WTC11 (cell line): Measurements from ENCODE around the gene SIPA1L3. TPM values are rescaled to one million over a fixed set of nuclear protein-coding genes. Genes with fewer than 3 reads are reported as not detected.

Source experiments
- ATAC-seq: fragments of 200-7000 bp; cut with Tn5 transposase; 2 replicates; pipeline ENCODE4 v1.10.0; 2021; ENCODE audit warnings: mild to moderate bottlenecking, moderate library complexity
- CTCF ChIA-PET: fragments of 300-600 bp; sonication (Branson Sonifier 250); formaldehyde crosslinking; loops from one replicate; lab custom pipeline; 2021; ENCODE audit warnings: antibody characterized with exemption; lab: Charles Lee
- POLR2A ChIA-PET: fragments of 350-600 bp; sonication (Branson Sonifier 250); formaldehyde crosslinking; loops from one replicate; lab custom pipeline; 2021; ENCODE audit warnings: antibody characterized with exemption; lab: Charles Lee
- DNase-seq: peaks from one replicate; pipeline ENCODE4 v3.0.0; 2021; ENCODE audit warnings: low spot score
- H3K27ac Mint-ChIP-seq: 2 replicates; pipeline ENCODE4 v1.8.0; 2021; ENCODE audit warnings: mixed read lengths
- H3K27me3 Mint-ChIP-seq: 2 replicates; pipeline ENCODE4 v1.8.0; 2021; ENCODE audit warnings: low read depth, mild to moderate bottlenecking, moderate library complexity, mixed read lengths
- H3K36me3 Mint-ChIP-seq: 2 replicates; pipeline ENCODE4 v1.8.0; 2021; ENCODE audit warnings: mixed read lengths
- H3K4me1 Mint-ChIP-seq: 2 replicates; pipeline ENCODE4 v1.8.0; 2022; ENCODE audit warnings: mixed read lengths
- H3K4me3 Mint-ChIP-seq: 2 replicates; pipeline ENCODE4 v1.8.0; 2021; ENCODE audit warnings: mild to moderate bottlenecking, moderate library complexity, mixed read lengths
- H3K9me3 Mint-ChIP-seq: 2 replicates; pipeline ENCODE4 v1.8.0; 2021; ENCODE audit warnings: mixed read lengths
- CBFB ChIP-seq: sonication (generic); formaldehyde crosslinking; IDR thresholded peaks from 2 replicates; pipeline ENCODE4 v1.8.1; 2022; ENCODE audit warnings: mild to moderate bottlenecking, low read depth, missing genetic modification reagents
- CDX4 ChIP-seq: fragments of 250-450 bp; sonication (Bioruptor Pico); IDR thresholded peaks from 2 replicates; pipeline ENCODE4 v1.9.0; 2021; ENCODE audit warnings: moderate library complexity, mild to moderate bottlenecking, inconsistent platforms, borderline replicate concordance
- CREM ChIP-seq: sonication (generic); formaldehyde crosslinking; IDR thresholded peaks from 2 replicates; pipeline ENCODE4 v1.8.1; 2022; ENCODE audit warnings: mild to moderate bottlenecking, missing genetic modification reagents, moderate library complexity
- CTCF ChIP-seq: fragments of 200-600 bp; IDR thresholded peaks from 2 replicates; pipeline ENCODE4 v1.8.0; 2022; ENCODE audit warnings: antibody characterized with exemption
- ERG ChIP-seq: fragments of 250-450 bp; sonication (Bioruptor Pico); IDR thresholded peaks from 2 replicates; pipeline ENCODE4 v1.8.0; 2021; ENCODE audit warnings: mild to moderate bottlenecking
- ESRRA ChIP-seq: sonication (generic); formaldehyde crosslinking; IDR thresholded peaks from 2 replicates; pipeline ENCODE4 v1.8.1; 2022; ENCODE audit warnings: mild to moderate bottlenecking, missing genetic modification reagents, borderline replicate concordance
- FOXJ3 ChIP-seq: sonication (generic); formaldehyde crosslinking; IDR thresholded peaks from 2 replicates; pipeline ENCODE4 v1.9.0; 2021; ENCODE audit warnings: missing genetic modification reagents, mild to moderate bottlenecking, borderline replicate concordance
- JUN ChIP-seq: sonication (generic); formaldehyde crosslinking; IDR thresholded peaks from 2 replicates; pipeline ENCODE4 v1.8.0; 2023; ENCODE audit warnings: mild to moderate bottlenecking, missing genetic modification reagents
- MYBL2 ChIP-seq: sonication (generic); formaldehyde crosslinking; IDR thresholded peaks from 2 replicates; pipeline ENCODE4 v1.8.1; 2023; ENCODE audit warnings: mild to moderate bottlenecking, moderate library complexity, missing genetic modification reagents
- PREB ChIP-seq: sonication (generic); formaldehyde crosslinking; IDR thresholded peaks from 2 replicates; pipeline ENCODE4 v1.8.1; 2022; ENCODE audit warnings: mild to moderate bottlenecking, missing genetic modification reagents, moderate library complexity, borderline replicate concordance
- RORB ChIP-seq: fragments of 250-450 bp; sonication (Bioruptor Pico); IDR thresholded peaks from 2 replicates; pipeline ENCODE4 v1.9.0; 2021; ENCODE audit warnings: mild to moderate bottlenecking
- SOX15 ChIP-seq: fragments of 250-450 bp; sonication (Bioruptor Pico); IDR thresholded peaks from 2 replicates; pipeline ENCODE4 v1.9.0; 2021; ENCODE audit warnings: mild to moderate bottlenecking
- TEAD1 ChIP-seq: sonication (generic); formaldehyde crosslinking; IDR thresholded peaks from 2 replicates; pipeline ENCODE4 v1.8.0; 2022; ENCODE audit warnings: mild to moderate bottlenecking, missing genetic modification reagents
- ZNF232 ChIP-seq: sonication (generic); formaldehyde crosslinking; IDR thresholded peaks from 2 replicates; pipeline ENCODE4 v1.8.0; 2022; ENCODE audit warnings: mild to moderate bottlenecking, missing genetic modification reagents
- ZNF317 ChIP-seq: sonication (generic); formaldehyde crosslinking; IDR thresholded peaks from 2 replicates; pipeline ENCODE4 v1.8.1; 2023; ENCODE audit warnings: low read depth, mild to moderate bottlenecking, moderate library complexity, missing genetic modification reagents, borderline replicate concordance
- ZNF396 ChIP-seq: fragments of 250-450 bp; sonication (Bioruptor Pico); IDR thresholded peaks from 2 replicates; pipeline ENCODE4 v1.8.0; 2021; ENCODE audit warnings: mild to moderate bottlenecking, moderate library complexity, borderline replicate concordance
- total RNA-seq: library from RNA; stranded (reverse); gene quantifications from 3 replicates; pipeline ENCODE4 v1.2.3, GENCODE V29; 2021
- TF ChIP-seq, protein P1 (sequence below): sonication (generic); formaldehyde crosslinking; conservative IDR thresholded peaks from 2 replicates; pipeline ENCODE4 v1.8.1; 2023; ENCODE audit warnings: mild to moderate bottlenecking, low read depth, missing genetic modification reagents, moderate library complexity
- TF ChIP-seq, protein P2 (sequence below): fragments of 250-450 bp; sonication (Bioruptor Pico); IDR thresholded peaks from 2 replicates; pipeline ENCODE4 v1.9.0; 2021; ENCODE audit warnings: mild to moderate bottlenecking
- TF ChIP-seq, protein P3 (sequence below): sonication (generic); formaldehyde crosslinking; IDR thresholded peaks from 2 replicates; pipeline ENCODE4 v1.8.0; 2022; ENCODE audit warnings: mild to moderate bottlenecking, missing genetic modification reagents

SIPA1L3 gene
- total RNA-seq, 1 experiment from 2014 or later = 41.5 TPM

DNA sequence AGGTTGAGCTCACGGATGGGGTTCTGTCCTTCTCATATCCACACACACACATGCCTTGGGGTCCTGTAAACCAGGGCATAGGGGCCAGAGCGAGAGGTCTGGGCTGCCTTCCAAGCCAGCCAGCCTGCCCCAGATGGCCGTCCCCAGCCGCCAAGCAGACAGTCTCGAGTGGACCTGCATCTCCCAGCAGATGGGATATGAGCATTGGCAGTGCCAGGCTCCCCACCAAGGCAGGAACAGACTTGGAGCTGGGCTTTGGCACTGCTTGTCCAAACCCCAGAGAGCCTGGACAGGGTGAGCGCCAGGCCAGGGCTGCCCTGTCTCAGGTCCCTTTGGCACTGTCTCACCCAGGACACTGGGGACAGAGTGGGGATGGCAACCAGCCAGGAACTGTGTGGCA is 186.6 kb downstream of the SIPA1L3 start:
- POLR2A ChIA-PET = interaction anchor here (0.6 kb wide), 1 partner anchor 13 kb away, joined by 3 read pairs; no protein-coding TSS in a partner anchor
- Mint-ChIP-seq H3K4me3 (no peak overlapping the region), H3K36me3 (peaks cover 6% of the 10 kb centered on the region; the same call in 1 of the 2 replicates), H3K27ac (no peak overlapping the region), H3K4me1 (no peaks in the 10 kb centered on the region), H3K9me3 (no peaks in the 10 kb centered on the region), H3K27me3 (no peaks in the 10 kb centered on the region)
- ATAC-seq = no peak
- DNase-seq = no peak
- no peak for TF ChIP-seq ZNF232 (CRISPR knock-in tag)
- no peak for TF ChIP-seq ZNF396 (CRISPR knock-in tag)
- TF ChIP-seq, protein P1, sequence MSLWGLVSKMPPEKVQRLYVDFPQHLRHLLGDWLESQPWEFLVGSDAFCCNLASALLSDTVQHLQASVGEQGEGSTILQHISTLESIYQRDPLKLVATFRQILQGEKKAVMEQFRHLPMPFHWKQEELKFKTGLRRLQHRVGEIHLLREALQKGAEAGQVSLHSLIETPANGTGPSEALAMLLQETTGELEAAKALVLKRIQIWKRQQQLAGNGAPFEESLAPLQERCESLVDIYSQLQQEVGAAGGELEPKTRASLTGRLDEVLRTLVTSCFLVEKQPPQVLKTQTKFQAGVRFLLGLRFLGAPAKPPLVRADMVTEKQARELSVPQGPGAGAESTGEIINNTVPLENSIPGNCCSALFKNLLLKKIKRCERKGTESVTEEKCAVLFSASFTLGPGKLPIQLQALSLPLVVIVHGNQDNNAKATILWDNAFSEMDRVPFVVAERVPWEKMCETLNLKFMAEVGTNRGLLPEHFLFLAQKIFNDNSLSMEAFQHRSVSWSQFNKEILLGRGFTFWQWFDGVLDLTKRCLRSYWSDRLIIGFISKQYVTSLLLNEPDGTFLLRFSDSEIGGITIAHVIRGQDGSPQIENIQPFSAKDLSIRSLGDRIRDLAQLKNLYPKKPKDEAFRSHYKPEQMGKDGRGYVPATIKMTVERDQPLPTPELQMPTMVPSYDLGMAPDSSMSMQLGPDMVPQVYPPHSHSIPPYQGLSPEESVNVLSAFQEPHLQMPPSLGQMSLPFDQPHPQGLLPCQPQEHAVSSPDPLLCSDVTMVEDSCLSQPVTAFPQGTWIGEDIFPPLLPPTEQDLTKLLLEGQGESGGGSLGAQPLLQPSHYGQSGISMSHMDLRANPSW (CRISPR knock-in tag) = no peak
- TF ChIP-seq, protein P2, sequence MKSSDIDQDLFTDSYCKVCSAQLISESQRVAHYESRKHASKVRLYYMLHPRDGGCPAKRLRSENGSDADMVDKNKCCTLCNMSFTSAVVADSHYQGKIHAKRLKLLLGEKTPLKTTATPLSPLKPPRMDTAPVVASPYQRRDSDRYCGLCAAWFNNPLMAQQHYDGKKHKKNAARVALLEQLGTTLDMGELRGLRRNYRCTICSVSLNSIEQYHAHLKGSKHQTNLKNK (CRISPR knock-in tag) = no peak
- TF ChIP-seq MYBL2 = no peak
- no peak for TF ChIP-seq FOXJ3
- no peak for TF ChIP-seq JUN
- no peak for TF ChIP-seq ERG (CRISPR knock-in tag)
- TF ChIP-seq TEAD1 = no peak
- TF ChIP-seq SOX15 (CRISPR knock-in tag) = no peak
- TF ChIP-seq RORB = no peak
- no peak for TF ChIP-seq PREB (CRISPR knock-in tag)
- no peak for TF ChIP-seq CREM (CRISPR knock-in tag)
- TF ChIP-seq, protein P3, sequence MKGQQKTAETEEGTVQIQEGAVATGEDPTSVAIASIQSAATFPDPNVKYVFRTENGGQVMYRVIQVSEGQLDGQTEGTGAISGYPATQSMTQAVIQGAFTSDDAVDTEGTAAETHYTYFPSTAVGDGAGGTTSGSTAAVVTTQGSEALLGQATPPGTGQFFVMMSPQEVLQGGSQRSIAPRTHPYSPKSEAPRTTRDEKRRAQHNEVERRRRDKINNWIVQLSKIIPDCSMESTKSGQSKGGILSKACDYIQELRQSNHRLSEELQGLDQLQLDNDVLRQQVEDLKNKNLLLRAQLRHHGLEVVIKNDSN (CRISPR knock-in tag) = no peak
- no peak for TF ChIP-seq CDX4 (CRISPR knock-in tag)
- CTCF ChIA-PET = interaction anchor here (1.0 to 2.2 kb wide), 2 partner anchors 187 to 191 kb away, joined by 3 to 20 read pairs; partner anchors contain the start of genes SIPA1L3 and WDR87

DNA sequence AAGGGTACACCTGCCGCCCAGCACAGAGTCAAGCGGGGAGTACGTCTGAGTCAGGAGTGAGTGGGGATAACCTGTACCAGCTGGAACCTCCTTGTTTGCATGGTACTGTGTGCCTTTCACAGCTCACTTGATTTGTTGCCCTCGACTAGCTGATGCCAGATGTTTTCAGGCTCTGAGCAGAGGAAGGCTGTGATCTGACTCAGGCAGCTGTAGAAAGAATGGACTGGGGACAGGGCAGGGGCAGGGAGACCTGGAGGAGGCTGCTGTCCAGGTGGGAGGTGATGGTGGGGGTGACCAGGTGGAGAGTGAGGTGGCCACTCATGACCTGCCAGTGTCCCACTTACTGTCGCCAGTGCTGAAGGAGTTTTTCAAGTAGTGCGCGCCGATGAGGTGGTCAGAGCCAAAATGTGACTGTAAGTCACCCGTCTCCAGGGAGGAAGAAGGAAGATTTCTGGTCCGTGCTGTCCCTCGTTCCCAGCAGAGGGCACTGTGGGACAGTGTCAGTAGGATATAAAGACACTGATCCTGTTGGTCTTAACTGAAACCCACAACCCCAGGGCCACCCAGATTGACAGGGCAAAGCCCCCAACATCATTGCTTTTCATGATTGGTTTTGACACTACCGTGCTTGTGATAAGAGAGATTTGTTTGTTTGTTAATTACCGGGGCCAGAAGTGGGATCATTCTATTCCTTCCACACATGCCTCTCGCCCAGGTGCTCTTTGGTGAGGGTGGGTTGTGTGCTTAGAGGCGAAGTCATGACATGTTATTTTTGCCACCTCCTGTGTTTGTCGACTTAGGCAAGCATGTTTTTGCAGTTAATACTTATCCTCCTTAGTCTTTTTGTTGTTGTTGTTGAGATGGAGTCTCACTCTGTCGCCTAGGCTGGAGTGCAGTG is 188.7 kb downstream of the SIPA1L3 start:
- Mint-ChIP-seq H3K36me3 (peaks cover 20% of the 10 kb centered on the region), H3K27me3 (no peaks in the 10 kb centered on the region), H3K9me3 (peaks cover 7% of the 10 kb centered on the region)
- CTCF ChIA-PET = interaction anchor here (0.6 to 2.2 kb wide), 15 partner anchors 10 to 262 kb away, joined by 3 to 20 read pairs (median 3); partner anchors contain the start of genes PPP1R14A, SIPA1L3 and WDR87
- POLR2A ChIA-PET = interaction anchor here (0.5 to 1.1 kb wide), 3 partner anchors 58 to 1368 kb away, joined by 3 to 6 read pairs (median 3); partner anchors contain the start of gene WDR87
- TF ChIP-seq ZNF317 (CRISPR knock-in tag) (no peak), ZNF396 (CRISPR knock-in tag) (no peak), ESRRA (CRISPR knock-in tag) (no peak), FOXJ3 (no peak), CTCF (peak; percentile 46; the same call in 1 of the 2 replicates), CBFB (CRISPR knock-in tag) (no peak)
- TF ChIP-seq, all 79 proteins: peak for 1
- no peak overlapping the region for H3K4me3 Mint-ChIP-seq
- peak overlapping the region; percentile 35 for H3K27ac Mint-ChIP-seq
- H3K4me1 Mint-ChIP-seq = no peaks in the 10 kb centered on the region
- peak; percentile 94 for ATAC-seq
- DNase-seq = peak; percentile 89
